Small intestine (tissue), 7 donors: ENCODE results near the gene CAPN3. TPM values are rescaled to one million over a fixed set of nuclear protein-coding genes. Genes with fewer than 3 reads are reported as not detected.
A peak's percentile ranks its signal among the peaks of the same experiment; 100 is the strongest.

Source experiments
- DNase-seq, 2 donors: peaks; one replicate each; pipeline versions ENCODE4 v3.0.0 to v3.0.0-alpha.2; 2013
- FAIRE-seq: peaks from 2 replicates; lab custom pipeline; 2012; peaks lifted over from hg19 to GRCh38; lab: Jason Lieb, UNC
- H3K27ac ChIP-seq, 3 donors: one replicate each; pipeline ENCODE4 v1.5.1; 2013; ENCODE audit warnings: low read length in 2 of 3, mild to moderate bottlenecking in 2 of 3, control low read depth in 1 of 3, inconsistent platforms in 1 of 3, low read depth in 1 of 3, moderate library complexity in 1 of 3
- H3K27me3 ChIP-seq, 3 donors: one replicate each; pipeline ENCODE4 v1.6.1; 2013; ENCODE audit warnings: low read length in 3 of 3, inconsistent platforms in 1 of 3; ENCODE audit not compliant: control insufficient read depth in 3 of 3, insufficient read depth in 3 of 3
- H3K36me3 ChIP-seq, 3 donors: one replicate each; pipeline ENCODE4 v1.6.1; 2013; ENCODE audit warnings: low read length in 3 of 3, inconsistent platforms in 1 of 3, low read depth in 1 of 3, mild to moderate bottlenecking in 1 of 3, moderate library complexity in 1 of 3; ENCODE audit not compliant: control insufficient read depth in 3 of 3, insufficient read depth in 2 of 3
- H3K4me1 ChIP-seq, 3 donors: one replicate each; pipeline ENCODE4 v1.6.1; 2013; ENCODE audit warnings: low read length in 2 of 3, inconsistent platforms in 1 of 3, low read depth in 1 of 3, mild to moderate bottlenecking in 1 of 3, moderate library complexity in 1 of 3; ENCODE audit not compliant: control insufficient read depth in 3 of 3, insufficient read depth in 2 of 3
- H3K4me3 ChIP-seq, 3 donors: one replicate each; pipeline ENCODE4 v1.5.1; 2013; ENCODE audit warnings: low read length in 3 of 3, control low read depth in 1 of 3, inconsistent platforms in 1 of 3, low read depth in 1 of 3, mild to moderate bottlenecking in 1 of 3, moderate library complexity in 1 of 3
- H3K9me3 ChIP-seq, 2 donors: one replicate each; pipeline ENCODE4 v1.6.1; 2013; ENCODE audit warnings: low read depth in 1 of 2, low read length in 1 of 2; ENCODE audit not compliant: control insufficient read depth in 2 of 2, insufficient read depth in 1 of 2
- WGBS, 3 donors: extraction: QIAGEN DNeasy Blood & Tissue Kit; methylation state at CpG; one replicate each; pipeline ENCODE4 v1.1.7; 2013; 5-methylcytosine and 5-hydroxymethylcytosine counted together
- polyA plus RNA-seq, 4 donors: library from polyadenylated mRNA; stranded (reverse) in 3 of 4; unstranded in 1 of 4; fragments of 200-250 nt in 3 of 4; fragments of 120-200 nt in 1 of 4; gene quantifications; one replicate each; pipeline versions ENCODE4 v1.2.1 to v1.2.3, GENCODE V29; 2013
- donor health status: healthy with polysubstance abuse.
- donor health status: control.
- donor health status: control.
- donor health status: Bipolar disorder and iron deficiency.
- donor health status: healthy.

CAPN3 gene
- polyA plus RNA-seq, 4 donors: 5.2 to 248 (median 18.6) TPM

- DNase-seq (no peak), FAIRE-seq (no peak)
- Histone ChIP-seq H3K27me3 (no peaks in the 10 kb centered on the region), H3K9me3 (no peaks in the 10 kb centered on the region), H3K4me3 (no peak overlapping the region), H3K27ac (no peak overlapping the region), H3K36me3 (peaks cover 0 to 56% (median 0%) of the 10 kb centered on the region in 3 donors), H3K4me1 (peaks cover 0 to 30% (median 0%) of the 10 kb centered on the region in 3 donors)
- WGBS, 3 donors: 87 to 93% (median 90%) methylated on average over 15 of the region's 15 CpGs
These were observed 43.3 kb downstream of the CAPN3 start for GRCh38 chr15:42402455-42403205.

GRCh38 chr15:42403389-42403788 lies 44.1 kb downstream of the CAPN3 start:
- FAIRE-seq (no peak), DNase-seq (no peak)
- peak overlapping the region in 1 of 3 donors; percentile 90 for H3K27ac ChIP-seq
- 89 to 94% (median 92%) methylated on average over 7 of the region's 7 CpGs for WGBS, 3 donors
- peaks cover 0 to 38% (median 0%) of the 10 kb centered on the region in 3 donors for H3K4me1 ChIP-seq
- H3K36me3 ChIP-seq: peaks cover 0 to 56% (median 0%) of the 10 kb centered on the region in 3 donors
- no peak overlapping the region for H3K4me3 ChIP-seq
- H3K9me3 ChIP-seq: no peaks in the 10 kb centered on the region
- no peaks in the 10 kb centered on the region for H3K27me3 ChIP-seq

DNA sequence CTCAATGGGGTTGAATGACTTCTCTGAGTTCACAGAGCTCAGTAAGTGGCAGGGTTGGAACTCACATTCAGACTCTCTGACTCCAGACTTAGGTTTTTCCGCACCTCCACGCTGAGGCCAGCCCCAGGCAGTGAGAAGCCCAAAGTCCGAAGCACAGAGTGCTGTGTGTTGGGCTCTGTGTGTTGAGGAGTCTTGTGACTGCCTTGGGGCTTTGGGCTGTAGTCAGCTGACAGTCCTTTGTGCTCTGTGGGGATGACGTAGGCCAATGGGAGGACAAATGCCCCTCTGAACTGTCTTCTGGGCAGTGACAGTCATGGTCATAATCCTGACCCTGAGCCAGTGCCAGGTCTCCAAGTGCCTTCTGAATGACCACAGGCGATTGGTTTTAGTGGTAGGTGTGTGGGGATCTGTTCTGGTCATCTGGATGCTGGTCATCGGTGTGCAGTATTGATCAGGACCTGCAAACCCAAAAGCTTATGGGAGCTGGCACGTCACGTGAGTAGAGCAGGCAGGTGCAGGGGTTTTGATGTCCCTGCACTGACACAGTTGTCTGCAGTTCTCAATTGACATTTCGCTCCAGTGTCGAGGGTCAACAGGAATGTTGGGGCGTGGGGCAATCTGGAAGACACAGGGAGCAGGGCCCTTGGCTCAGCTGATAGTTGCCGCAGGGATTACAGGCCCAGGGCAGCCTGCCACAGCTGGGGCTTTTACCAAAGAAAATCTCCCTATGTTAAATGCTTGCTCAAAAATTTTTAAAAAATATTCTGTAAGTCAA lies 45.3 kb downstream of the CAPN3 start:
- peaks cover 0 to 39% (median 0%) of the 10 kb centered on the region in 3 donors for H3K4me1 ChIP-seq
- no peaks in the 10 kb centered on the region for H3K27me3 ChIP-seq
- H3K9me3 ChIP-seq: no peaks in the 10 kb centered on the region
- H3K27ac ChIP-seq: peak overlapping the region in 1 of 3 donors; percentile 90
- DNase-seq: peak in 1 of 2 donors; percentile 87
- peak overlapping the region in 1 of 3 donors; percentile 40 for H3K4me3 ChIP-seq
- peaks cover 0 to 64% (median 0%) of the 10 kb centered on the region in 3 donors for H3K36me3 ChIP-seq
- 82 to 88% (median 85%) methylated on average over 11 to 12 of the region's 12 CpGs for WGBS, 3 donors
- FAIRE-seq: no peak

DNA sequence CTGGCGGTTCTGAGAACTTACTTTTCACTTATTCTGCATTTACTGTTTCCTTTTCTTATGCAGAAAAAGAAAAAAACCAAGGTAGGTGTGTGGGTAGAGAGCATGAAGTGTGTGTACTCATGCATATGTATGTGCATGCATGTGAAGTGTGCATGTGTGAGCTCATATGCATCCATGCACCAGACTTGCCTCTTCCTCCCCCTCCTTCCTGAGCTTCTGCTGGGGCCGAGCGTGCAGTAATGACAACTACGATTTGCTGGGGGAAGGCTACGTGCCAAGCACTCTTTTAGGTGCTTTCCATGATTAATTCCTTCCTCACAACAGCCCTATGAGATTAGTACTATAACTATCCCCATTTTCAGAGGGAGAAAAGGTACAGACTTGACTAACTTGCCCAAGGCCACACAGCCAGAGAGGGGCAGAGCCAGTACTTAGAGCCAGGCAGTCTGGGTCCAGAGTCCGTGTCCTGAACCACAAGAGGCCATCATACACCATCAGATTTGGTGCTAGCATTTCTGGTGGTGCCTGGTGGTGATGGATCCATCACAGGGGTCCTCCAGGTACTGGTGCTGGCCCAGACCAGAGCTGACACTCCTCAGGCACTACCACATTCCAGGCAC lies 46.7 kb downstream of the CAPN3 start:
- no peak for FAIRE-seq
- H3K9me3 ChIP-seq: no peaks in the 10 kb centered on the region
- H3K4me3 ChIP-seq: peak overlapping the region in 1 of 3 donors; percentile 40
- 69 to 84% (median 73%) methylated on average over 6 of the region's 6 CpGs for WGBS, 3 donors
- peak; percentile 38 to 61 for DNase-seq
- peak overlapping the region in 1 of 3 donors; percentile 90 for H3K27ac ChIP-seq
- H3K27me3 ChIP-seq: no peaks in the 10 kb centered on the region
- peaks cover 0 to 39% (median 0%) of the 10 kb centered on the region in 3 donors for H3K4me1 ChIP-seq
- peaks cover 0 to 71% (median 2%) of the 10 kb centered on the region in 3 donors for H3K36me3 ChIP-seq

DNA sequence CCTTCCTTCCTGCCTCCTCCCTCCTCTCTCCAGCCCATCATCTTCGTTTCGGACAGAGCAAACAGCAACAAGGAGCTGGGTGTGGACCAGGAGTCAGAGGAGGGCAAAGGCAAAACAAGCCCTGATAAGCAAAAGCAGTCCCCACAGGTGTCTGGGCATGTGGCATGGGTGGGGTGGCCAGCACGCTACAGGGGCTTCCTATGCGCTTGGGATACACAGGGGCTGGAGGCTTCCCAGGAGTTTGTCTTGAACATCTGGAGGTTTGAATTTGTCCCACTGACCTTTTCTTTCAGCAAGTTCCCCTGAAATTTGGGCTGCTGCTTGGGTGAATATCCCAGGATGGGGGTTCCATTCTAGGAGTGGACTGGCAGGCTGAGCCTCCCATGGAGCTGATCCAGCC lies 48.9 kb downstream of the CAPN3 start:
- DNase-seq (no peak), FAIRE-seq (no peak)
- H3K27me3 ChIP-seq: no peaks in the 10 kb centered on the region
- 64 to 68% (median 68%) methylated on average over 4 of the region's 4 CpGs for WGBS, 3 donors
- H3K27ac ChIP-seq: peak overlapping the region in 1 of 3 donors; percentile 38
- H3K36me3 ChIP-seq: peaks cover 3 to 64% (median 5%) of the 10 kb centered on the region in 3 donors
- H3K4me1 ChIP-seq: peaks cover 0 to 39% (median 0%) of the 10 kb centered on the region in 3 donors
- H3K4me3 ChIP-seq: no peak overlapping the region
- H3K9me3 ChIP-seq: no peaks in the 10 kb centered on the region

- Histone ChIP-seq H3K27me3 (no peaks in the 10 kb centered on the region), H3K4me3 (no peak overlapping the region), H3K4me1 (peaks cover 0 to 31% (median 0%) of the 10 kb centered on the region in 3 donors), H3K36me3 (peaks cover 3 to 56% (median 5%) of the 10 kb centered on the region in 3 donors), H3K27ac (no peak overlapping the region), H3K9me3 (no peaks in the 10 kb centered on the region)
- 84 to 90% (median 88%) methylated on average over 9 of the region's 9 CpGs for WGBS, 3 donors
- FAIRE-seq (no peak), DNase-seq (no peak)
These were observed 49.7 kb downstream of the CAPN3 start for GRCh38 chr15:42409011-42409410.

GRCh38 chr15:42411884-42412283 lies 52.6 kb downstream of the CAPN3 start:
- DNase-seq (no peak), FAIRE-seq (no peak)
- 96 to 100% (median 99%) methylated on average over 7 of the region's 7 CpGs for WGBS, 3 donors
- Histone ChIP-seq H3K27ac (no peak overlapping the region), H3K4me3 (no peak overlapping the region), H3K9me3 (no peaks in the 10 kb centered on the region), H3K4me1 (peaks cover 0 to 16% (median 0%) of the 10 kb centered on the region in 3 donors), H3K36me3 (peaks cover 7 to 62% (median 8%) of the 10 kb centered on the region in 3 donors), H3K27me3 (no peaks in the 10 kb centered on the region)

GRCh38 chr15:42413920-42414319 lies 54.6 kb downstream of the CAPN3 start:
- Histone ChIP-seq H3K27me3 (no peaks in the 10 kb centered on the region), H3K36me3 (peaks cover 7 to 60% (median 13%) of the 10 kb centered on the region in 3 donors), H3K9me3 (no peaks in the 10 kb centered on the region), H3K4me3 (no peak overlapping the region), H3K4me1 (no peaks in the 10 kb centered on the region), H3K27ac (no peak overlapping the region)
- no peak for DNase-seq
- 73 to 80% (median 73%) methylated on average over 2 of the region's 2 CpGs for WGBS, 3 donors
- FAIRE-seq: no peak
